HG03280 (cell line): ENCODE data around the gene PITX3.

ENCODE experiments used
- ATAC-seq: cut with Tn5 transposase; IDR thresholded peaks from one replicate; pipeline ENCODE4 v1.9.1; 2021; ENCODE audit warnings: mild to moderate bottlenecking, moderate library complexity; ENCODE audit not compliant: unreplicated experiment

Gene PITX3

GRCh38 chr10:102241444-102242117, at the start of gene PITX3:
TSS of gene PITX3 (minus strand) at chr10:102241512. CDS start at chr10:102232080, 9,432 bp downstream.
- ATAC-seq, result peak; percentile 50

- no peak for ATAC-seq
These were observed 48.5 kb upstream of the PITX3 start for GRCh38 chr10:102289840-102290239.

DNA sequence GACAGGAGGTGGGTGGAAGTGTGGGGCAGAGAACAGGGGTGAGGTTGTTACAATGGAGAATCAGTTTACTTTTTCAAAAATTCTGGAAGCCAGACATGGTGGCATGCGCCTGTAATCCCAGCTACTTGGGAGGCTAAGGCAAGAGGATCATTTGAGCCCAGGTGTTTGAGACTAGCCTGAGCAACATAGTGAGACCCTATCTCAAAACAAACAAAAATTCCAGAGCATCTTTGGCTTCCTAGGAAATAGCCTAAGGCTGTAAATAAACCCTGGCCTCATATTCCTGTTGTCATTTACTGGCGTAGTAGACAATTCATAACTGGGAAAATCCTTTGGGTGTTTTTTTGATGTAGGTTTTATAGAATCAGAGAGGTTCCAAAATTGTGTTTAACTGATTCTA, 48.0 kb upstream of the PITX3 start:
- no peak for ATAC-seq

DNA sequence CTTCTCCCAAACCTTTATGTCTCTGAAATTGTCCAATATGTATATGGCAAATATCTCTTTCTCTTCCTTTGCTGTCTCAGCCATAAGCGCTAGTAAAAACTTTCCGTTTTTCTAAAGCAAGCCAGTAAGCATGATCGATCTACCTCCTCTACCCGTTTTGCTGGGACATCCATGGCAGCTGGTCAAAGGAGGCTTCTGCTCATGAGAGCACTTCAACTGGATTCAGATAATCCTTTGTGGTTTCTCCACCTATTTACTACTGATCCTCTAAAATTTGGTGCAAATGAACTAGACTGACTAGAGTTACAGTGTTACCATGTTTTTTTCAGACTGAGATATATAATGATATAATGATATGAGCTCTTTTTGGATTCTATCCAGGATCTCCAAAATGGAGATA, 46.7 kb upstream of the PITX3 start:
- ATAC-seq, result no peak

DNA sequence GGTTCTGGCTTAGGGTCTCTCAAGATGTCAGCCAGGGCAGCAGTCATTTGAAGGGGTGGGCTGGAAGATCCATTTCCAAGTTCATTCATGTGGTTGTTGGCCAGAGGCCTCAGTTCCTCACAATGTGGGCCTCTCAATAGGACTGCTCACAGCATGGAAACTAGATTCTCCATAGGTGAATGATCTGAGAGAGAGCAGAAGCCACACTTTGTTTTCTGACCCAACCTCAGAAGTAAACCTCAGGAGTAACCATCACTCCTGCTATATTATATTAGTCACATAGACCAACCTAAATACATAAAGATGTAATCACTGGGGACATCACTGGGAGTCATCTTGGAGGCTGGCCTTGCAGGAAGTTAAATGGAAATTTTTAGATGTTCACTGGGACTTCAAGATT, 46.2 kb upstream of the PITX3 start:
- ATAC-seq, result no peak

GRCh38 chr10:102286216-102286615, 44.9 kb upstream of the PITX3 start:
- ATAC-seq, result no peak

GRCh38 chr10:102285133-102285532, 43.8 kb upstream of the PITX3 start:
- no peak for ATAC-seq

DNA sequence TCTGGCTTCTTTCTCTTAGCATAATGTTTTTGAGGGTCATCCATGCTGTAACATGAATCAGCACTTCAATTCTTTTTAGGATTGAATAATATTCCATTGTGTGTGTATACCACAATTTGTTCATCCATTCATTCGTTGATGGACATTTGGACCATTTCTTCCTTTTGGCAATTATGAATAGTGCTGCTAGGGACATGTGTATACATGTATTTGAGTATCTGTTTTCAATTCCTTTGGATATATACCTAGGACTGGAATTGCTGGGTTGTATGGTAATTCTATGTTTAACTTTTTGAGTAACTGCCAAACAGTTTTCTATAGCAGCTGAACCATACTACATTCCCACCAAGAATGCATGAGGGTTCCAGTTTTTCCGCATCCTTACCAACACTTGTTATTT, 43.2 kb upstream of the PITX3 start:
- ATAC-seq, result no peak

DNA sequence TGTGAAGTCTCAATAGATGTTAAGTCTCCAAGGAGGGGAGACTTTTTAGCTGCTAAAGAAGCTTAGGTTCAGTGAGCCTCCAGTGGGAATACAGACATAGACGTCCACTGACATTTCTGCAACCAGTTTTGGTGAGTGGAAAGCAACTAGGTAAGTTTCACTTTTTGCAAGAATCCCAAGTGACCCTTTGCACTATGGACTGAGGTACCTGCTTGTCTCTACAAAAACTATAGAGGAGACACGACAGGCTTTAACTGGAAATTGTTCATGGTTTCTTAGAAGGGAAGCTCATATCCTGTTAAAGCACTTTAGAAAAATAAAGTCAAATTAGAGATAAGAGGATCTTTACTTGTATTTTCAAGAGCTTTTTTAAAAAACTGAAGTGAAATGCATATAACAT, 42.6 kb upstream of the PITX3 start:
- no peak for ATAC-seq

GRCh38 chr10:102283488-102283887, 42.2 kb upstream of the PITX3 start:
- no peak for ATAC-seq

- ATAC-seq, result no peak
These were observed 39.8 kb upstream of the PITX3 start for GRCh38 chr10:102281102-102281487.

GRCh38 chr10:102280397-102281101, 39.2 kb upstream of the PITX3 start:
- ATAC-seq, result no peak

- ATAC-seq, result no peak
These were observed 37.8 kb upstream of the PITX3 start for GRCh38 chr10:102279104-102279503.

GRCh38 chr10:102275343-102275742, 34.0 kb upstream of the PITX3 start:
- ATAC-seq, result no peak

- no peak for ATAC-seq
These were observed 32.8 kb upstream of the PITX3 start for GRCh38 chr10:102274062-102274461.

DNA sequence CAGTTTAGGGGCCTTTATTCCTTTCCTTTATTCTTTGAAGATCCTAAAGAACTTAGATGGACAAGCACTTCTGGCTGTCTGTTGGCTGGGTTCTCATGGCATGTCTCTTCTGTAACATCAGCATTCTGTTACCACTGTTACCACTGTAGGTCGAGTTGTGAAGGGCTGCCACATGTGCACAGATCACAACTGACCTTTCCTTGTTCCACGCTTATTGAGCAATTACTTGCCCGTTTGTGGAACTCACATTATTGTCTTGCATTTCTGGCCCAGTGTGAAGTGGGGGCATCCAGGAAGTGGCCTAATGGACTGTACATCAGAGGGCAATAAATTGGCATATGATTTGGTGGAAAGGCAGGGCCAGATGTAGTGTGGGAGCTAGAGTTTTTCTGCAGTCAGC, 27.7 kb upstream of the PITX3 start:
- ATAC-seq, result no peak

GRCh38 chr10:102268375-102268888, 27.1 kb upstream of the PITX3 start:
- ATAC-seq, result no peak

DNA sequence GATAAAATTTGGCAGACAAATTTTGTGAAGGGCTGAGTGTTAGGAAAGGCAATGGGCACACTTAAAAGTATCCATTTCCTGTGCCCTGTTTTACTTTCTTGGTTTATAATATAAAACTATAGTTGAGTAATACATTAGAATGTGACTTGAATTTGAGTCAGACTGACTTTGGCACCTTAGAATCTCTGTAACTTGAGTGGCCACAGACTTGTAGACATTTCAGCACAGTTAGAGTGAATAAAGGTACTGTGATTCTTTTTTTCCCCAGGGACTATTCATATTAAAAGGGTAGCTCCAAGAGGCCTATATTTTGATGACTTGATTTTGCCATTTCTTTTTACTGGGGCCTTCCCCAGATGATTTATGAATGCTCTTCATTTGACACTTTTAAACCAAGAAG, 26.4 kb upstream of the PITX3 start:
- no peak for ATAC-seq

GRCh38 chr10:102266670-102267069, 25.4 kb upstream of the PITX3 start:
- no peak for ATAC-seq

DNA sequence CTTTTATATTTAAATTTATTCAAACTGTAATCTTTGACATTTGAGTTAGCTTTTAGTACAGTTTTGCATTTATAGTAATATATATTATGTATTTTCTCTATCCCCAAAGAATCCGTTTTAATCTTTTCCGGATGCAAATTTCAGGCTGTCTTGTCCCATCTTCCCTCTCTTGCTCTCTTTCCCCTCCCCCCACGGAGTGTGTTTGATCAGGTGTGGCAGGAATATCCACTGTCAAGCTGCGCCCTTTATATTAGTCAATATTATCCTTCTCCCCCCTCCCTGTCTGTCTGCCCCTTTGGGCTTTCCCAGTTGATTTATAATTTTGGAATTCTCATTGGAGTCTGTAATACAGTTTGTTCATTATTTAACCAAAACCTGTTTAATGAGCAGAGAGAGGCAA, 23.1 kb upstream of the PITX3 start:
- ATAC-seq, result no peak

GRCh38 chr10:102262744-102263370, 21.5 kb upstream of the PITX3 start:
- no peak for ATAC-seq

GRCh38 chr10:102261842-102262241, 20.5 kb upstream of the PITX3 start:
- no peak for ATAC-seq
